NCI-H2107 (cell line): ENCODE data around the gene AGTPBP1.
A peak's percentile ranks its signal among the peaks of the same experiment; 100 is the strongest.
"Not testable (repeated sequence)": the region's sequence is repeated elsewhere in the genome, so short reads cannot be mapped to it uniquely, and the experiment has no call there.

ENCODE experiments used
- DNase-seq: peaks from one replicate; lab custom pipeline; 2025; lab: John Stamatoyannopoulos, UW

AGTPBP1 gene, protein sequence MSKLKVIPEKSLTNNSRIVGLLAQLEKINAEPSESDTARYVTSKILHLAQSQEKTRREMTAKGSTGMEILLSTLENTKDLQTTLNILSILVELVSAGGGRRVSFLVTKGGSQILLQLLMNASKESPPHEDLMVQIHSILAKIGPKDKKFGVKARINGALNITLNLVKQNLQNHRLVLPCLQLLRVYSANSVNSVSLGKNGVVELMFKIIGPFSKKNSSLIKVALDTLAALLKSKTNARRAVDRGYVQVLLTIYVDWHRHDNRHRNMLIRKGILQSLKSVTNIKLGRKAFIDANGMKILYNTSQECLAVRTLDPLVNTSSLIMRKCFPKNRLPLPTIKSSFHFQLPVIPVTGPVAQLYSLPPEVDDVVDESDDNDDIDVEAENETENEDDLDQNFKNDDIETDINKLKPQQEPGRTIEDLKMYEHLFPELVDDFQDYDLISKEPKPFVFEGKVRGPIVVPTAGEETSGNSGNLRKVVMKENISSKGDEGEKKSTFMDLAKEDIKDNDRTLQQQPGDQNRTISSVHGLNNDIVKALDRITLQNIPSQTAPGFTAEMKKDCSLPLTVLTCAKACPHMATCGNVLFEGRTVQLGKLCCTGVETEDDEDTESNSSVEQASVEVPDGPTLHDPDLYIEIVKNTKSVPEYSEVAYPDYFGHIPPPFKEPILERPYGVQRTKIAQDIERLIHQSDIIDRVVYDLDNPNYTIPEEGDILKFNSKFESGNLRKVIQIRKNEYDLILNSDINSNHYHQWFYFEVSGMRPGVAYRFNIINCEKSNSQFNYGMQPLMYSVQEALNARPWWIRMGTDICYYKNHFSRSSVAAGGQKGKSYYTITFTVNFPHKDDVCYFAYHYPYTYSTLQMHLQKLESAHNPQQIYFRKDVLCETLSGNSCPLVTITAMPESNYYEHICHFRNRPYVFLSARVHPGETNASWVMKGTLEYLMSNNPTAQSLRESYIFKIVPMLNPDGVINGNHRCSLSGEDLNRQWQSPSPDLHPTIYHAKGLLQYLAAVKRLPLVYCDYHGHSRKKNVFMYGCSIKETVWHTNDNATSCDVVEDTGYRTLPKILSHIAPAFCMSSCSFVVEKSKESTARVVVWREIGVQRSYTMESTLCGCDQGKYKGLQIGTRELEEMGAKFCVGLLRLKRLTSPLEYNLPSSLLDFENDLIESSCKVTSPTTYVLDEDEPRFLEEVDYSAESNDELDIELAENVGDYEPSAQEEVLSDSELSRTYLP

DNA sequence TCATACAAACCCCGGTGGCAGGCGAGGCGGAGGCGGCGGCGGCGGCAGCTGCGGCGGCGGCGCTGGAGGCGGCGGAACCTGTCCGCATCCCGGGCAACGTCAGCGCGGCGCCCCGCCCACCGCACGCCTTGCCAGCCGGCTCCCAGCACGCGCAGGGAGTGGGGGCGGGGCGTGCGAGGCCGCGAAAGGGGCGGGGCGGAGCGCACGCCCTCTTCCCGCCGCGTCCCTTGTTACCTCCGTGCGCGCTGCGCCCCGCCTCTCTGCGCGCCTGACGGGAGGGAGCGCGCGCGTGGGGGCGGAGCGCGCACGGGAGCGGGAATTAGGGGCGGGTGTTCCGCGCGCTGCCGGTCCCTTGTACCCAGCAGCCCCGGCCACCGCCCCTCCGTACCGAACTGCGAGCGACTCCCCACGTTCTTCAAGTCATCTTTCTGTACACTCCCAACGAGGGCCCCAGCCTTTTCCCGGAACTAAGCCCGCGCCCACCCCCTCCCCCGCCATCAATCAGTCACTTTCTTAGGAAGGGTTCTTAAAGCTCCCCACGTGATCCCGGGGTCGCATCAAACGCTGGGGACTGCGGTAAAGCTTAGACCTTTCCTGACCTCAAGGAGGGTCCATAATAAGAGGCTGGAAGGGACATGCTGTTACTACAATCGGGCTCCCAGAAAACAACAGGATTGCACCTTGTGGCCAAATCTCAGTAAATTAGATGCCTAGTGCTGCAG, at the start of gene AGTPBP1:
TSS of gene AGTPBP1 (minus strand) at position 80 of the 722 bp plus-strand sequence. CDS start 29,421 bp downstream, outside the sequence.
- DNase-seq = peak; percentile 81

DNA sequence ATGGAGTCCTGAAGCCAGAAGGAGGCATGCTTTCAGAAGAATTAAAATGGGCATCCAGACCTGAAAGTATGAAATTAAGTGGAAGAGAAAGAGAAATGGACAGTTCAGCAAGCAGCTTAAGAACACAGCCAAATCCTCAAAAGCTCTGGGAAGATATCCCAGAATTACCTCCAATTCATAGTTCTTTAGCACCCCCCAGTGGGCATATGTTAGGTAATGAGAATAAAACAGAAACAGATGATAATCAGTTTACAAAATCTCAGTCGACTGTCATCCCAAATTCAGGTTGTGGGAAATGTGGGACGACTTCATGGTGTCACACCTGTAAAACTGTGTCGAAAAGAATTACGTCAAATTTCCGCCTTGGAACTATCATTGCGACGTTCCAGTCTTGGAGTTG, 44.4 kb upstream of the AGTPBP1 start:
- DNase-seq = not testable (repeated sequence)

DNA sequence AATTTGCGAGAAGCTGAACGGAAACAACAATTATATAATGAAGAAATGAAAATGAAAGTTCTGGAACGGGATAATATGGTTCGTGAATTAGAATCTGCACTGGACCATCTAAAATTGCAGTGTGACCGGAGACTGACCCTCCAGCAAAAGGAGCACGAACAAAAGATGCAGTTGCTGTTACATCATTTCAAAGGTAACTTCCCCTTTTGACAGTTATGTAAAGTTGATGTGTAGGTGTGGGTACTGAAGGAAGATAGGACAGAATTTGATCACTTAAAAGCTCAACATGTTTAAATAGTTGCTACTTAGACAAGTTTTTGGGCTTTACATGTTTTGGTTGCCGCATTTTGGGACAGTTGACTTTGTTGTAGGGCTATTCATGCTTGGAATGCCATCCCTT, 32.1 kb upstream of the AGTPBP1 start:
- DNase-seq = not testable (repeated sequence)

- not testable (repeated sequence) for DNase-seq
Measured at GRCh38 chr9:85761802-85762201, 20.0 kb upstream of the AGTPBP1 start.

GRCh38 chr9:85757716-85758115, 16.0 kb upstream of the AGTPBP1 start:
- not testable (repeated sequence) for DNase-seq

DNA sequence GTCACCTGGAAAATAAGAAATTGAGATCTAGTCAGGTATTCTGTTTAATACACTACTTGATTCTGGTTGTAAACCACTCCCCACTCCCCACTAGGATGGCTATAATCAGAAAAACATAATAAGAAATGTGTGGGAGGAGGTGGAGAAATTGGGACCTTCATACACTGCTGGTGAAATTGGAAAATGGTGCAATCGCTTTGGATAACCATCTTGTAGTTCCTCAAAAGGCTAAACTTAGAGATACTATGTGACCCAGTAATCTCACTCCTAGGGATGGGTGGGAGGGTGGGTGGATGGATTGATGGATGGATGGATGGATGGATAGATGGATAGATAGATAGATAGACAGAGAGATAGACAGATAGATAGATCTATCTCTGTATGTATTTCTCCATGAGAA, 14.5 kb upstream of the AGTPBP1 start:
- DNase-seq = not testable (repeated sequence)

- DNase-seq = no peak
Measured at GRCh38 chr9:85746309-85746708, 4.6 kb upstream of the AGTPBP1 start.

GRCh38 chr9:85745203-85745602, 3.4 kb upstream of the AGTPBP1 start:
- DNase-seq = no peak

DNA sequence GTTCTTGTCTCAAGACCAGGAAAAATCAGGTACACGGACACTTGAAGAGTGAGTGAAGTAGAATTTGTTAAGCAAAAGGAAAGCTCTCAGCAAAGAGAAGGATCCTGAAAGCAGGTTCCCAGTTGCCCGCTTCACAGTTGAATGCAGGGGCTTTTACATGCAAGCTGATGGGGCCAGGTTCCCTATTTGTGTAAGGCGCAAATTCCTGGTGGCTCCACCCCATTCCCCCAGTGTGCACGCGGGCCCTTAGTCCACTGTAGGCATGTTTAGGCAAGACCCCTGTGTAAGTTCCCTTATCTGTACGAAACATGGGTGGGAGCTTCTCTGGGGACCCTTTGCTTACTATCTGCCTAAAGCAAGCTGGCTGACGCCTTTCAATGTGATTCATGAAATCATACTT, 2.7 kb upstream of the AGTPBP1 start:
- DNase-seq = no peak

DNA sequence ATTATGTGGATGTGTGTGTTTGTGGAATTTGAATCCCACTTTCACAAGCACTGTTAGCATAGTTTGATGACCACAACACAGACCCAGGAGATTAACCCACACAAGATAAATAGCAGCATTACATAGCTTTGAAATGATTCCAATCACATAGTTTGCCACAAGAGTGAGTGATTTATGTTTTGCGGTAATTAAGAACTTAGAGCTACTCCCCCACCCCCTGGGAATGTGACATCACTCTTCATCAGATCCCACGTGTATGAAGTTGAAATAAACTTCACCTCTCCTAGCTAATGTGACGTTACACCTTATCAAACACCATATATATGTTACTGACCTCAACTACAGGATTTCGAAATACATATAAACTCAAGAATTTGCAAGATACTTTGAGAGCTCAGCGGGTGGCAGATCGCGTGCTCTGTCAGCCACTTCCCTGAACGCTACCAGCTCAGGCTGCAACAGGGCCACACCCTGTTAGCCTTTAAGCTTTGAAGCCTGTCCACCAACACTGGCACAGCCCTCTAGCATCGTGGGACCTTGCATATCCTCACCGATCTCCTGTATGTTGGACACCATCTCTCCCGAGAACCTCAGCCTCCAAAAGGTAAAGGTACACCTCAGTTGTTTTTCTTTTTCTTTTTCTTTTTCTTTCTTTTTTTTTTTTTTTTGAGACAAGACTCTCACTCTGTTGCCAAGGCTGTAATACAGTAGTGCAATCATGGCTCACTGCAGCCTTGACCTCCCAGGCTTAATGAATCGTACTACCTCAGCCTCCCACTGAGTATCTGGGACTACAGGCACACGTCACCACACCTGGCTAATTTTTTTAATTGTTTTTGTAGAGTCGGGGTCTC, 1.7 kb upstream of the AGTPBP1 start:
- no peak for DNase-seq

GRCh38 chr9:85742597-85742936, 813 bp upstream of the AGTPBP1 start:
- DNase-seq = no peak

DNA sequence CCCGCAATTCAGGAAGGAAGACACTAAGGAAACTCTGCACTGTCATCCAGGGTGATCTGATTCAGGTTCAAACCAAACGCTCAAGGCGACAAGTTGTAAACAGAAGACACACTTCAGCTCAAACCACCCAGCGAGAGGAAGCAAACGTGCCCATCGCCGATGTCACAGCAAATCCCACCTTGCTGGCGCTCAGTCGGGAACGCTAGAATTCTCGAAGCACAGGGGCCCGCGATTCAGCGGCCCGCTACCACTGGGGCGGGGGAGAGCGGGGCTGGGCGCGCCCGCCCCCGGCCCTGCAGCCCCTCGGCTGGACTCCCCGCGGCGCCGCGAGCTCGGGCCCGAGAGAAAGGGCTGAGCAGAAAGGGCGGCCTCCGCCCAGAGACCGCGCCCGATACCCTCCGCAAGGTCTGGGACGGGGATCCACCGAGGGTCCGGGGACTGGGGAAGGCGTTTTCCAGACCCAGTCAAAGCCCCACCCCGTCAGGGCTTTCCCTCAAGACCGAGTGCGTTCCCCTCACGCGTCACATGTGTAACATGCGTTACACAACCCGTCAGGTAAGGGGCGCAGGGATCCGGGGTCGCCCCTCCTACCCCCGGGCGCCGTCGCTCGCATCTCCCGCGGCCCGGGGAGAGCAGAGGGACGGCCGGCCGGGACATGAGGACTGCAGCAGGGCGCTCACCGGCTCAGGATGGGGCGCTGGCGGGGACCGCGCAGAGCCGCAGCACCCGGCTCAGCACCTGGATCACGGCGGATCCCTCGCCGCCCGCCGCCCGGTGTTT, 469 bp downstream of the AGTPBP1 start:
- DNase-seq = no peak

DNA sequence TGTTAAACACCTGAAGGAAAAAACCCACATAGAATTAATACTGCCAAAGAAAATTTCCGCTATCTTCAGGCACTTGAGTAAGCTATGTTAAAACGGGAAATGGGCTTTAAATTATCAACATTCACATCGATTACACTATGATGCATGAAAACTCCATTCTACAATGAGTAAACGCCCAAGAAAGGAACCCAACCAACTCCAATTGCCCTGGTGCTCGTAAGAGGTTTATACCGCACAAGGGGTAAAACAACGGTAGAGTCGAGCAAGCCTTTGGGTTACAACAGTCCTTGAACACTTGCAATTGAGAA, 1.0 kb downstream of the AGTPBP1 start:
- DNase-seq = no peak

DNA sequence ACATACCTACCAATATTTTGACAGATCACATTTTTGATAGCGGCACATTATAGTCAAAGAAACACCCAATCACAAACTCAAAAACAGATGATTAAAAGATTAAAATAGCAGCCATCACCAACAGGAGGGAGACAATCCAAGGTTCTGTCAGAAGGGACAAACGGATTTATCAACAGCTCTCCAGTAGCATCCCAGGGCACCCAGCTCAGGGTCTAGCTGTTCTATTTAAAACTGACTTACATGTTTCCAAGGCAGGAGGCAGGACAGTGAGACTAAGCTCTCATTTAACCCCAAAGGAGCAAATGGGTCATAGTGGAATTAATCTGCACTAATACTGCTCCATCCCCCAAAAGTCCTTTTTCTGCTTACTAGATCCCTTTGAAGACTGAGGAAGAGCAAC, 3.2 kb downstream of the AGTPBP1 start:
- no peak for DNase-seq

DNA sequence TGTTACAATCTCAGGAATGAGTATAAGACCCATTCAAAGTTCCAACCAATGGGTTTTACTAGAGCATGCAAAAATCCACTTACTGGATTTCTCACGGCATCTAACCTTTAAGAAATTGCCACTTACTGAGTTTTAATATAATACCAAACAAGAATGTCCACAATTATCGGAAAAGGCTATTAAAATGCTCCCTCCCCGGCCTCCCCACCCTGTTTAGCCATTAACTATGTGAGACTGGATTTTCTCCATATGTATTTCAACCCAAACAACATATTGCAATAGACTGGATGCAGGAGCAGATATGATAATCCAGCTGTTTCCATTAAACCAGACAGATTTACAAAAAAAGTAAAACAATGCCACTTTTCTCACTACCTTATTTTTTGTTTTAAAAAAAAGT, 4.1 kb downstream of the AGTPBP1 start:
- no peak for DNase-seq

DNA sequence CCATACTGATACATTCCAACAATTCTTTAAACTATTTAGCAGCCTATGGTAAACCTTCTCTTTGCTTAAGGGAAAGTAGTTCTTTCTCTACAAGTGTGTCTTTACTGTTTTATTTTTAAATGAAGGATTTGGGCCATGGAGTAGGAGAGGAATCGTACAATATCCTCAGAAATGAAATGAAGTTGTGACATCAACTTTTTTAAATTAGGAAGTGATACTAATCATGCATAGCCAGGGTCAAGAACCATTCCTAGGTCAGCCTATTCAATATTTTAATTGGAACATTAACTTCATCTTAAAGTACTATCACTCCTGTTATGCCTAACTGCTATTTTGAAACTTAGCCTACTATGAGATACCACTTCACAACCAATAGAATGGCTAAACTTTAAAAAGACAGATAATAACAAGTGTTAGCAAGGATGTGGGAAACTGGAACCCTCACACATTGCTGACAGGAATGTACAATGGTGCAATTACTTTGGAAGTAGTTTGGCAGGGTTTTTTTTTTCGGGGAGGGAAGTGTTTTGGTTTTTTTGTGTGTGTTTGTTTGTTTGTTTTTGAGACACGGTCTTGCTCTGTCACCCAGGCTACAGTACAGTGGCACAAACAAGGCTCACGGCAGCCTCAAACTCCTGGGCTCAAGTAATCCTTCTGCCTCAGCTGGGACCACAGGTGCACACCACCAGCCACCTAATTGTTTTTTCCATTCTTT, 10.7 kb downstream of the AGTPBP1 start:
- DNase-seq = no peak

DNA sequence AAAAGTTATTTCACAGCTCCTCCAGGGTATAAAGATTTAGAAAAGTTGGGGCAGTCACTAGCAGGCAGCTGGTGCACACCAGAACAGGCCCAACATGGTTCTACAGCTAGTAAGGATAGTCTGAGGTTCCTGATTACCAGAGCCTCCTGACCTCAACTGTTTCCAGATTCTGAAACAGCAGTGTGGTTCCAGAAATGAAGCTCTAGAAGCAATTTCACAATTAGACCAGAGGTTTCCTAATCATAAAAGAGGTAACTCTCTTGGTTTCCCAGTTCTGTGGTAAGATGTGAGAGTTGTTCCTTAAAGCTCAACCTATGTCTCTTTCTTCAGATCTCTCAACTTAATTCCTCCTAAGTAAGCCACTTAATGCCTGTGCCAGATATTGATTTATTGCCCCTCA, 11.9 kb downstream of the AGTPBP1 start:
- no peak for DNase-seq

DNA sequence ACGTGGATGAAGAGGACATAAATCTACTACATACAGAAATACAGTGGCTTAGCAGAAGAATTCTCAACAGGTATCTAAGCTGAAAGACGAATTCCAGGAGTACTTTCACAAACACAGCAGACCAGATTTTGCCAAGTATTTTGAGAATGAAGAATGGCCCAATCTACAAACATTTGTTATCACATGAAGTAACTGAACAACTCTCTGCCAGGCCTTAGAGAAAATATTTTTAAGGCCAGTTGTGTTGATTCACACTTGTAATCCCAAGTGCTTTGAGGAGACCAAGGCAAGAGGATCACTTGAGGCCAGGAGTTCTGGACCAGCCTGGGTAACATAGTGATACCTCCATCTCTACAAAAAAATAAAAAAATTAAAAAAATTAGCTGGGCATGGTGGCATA, 14.3 kb downstream of the AGTPBP1 start:
- DNase-seq = no peak

- no peak for DNase-seq
Measured at GRCh38 chr9:85726737-85727136, 15.0 kb downstream of the AGTPBP1 start.

DNA sequence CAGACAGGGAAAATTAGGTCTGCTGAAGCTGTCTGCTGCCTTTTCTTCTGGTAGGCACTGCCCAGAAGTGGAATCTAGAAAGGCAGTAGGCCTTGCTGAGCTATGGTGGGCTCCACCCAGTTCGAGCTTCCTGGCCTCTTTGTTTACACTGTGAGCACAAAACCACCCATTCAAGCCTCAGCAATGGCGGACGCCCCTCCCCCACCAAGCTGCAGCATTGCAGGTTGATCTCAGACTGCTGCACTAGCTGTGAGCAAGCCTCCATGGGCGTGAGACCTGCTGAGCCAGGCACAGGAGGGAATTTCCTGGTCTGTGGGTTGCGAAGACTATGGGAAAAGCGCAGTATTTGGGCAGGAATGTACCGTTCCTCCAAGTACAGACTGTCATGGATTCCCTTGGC, 18.5 kb downstream of the AGTPBP1 start:
- DNase-seq = no peak
